Measurements from ENCODE around the gene QRICH2.
A peak's percentile ranks its signal among the peaks of the same experiment; 100 is the strongest.
"Not testable (repeated sequence)": the region's sequence is repeated elsewhere in the genome, so short reads cannot be mapped to it uniquely, and the experiment has no call there.

QRICH2 gene, protein sequence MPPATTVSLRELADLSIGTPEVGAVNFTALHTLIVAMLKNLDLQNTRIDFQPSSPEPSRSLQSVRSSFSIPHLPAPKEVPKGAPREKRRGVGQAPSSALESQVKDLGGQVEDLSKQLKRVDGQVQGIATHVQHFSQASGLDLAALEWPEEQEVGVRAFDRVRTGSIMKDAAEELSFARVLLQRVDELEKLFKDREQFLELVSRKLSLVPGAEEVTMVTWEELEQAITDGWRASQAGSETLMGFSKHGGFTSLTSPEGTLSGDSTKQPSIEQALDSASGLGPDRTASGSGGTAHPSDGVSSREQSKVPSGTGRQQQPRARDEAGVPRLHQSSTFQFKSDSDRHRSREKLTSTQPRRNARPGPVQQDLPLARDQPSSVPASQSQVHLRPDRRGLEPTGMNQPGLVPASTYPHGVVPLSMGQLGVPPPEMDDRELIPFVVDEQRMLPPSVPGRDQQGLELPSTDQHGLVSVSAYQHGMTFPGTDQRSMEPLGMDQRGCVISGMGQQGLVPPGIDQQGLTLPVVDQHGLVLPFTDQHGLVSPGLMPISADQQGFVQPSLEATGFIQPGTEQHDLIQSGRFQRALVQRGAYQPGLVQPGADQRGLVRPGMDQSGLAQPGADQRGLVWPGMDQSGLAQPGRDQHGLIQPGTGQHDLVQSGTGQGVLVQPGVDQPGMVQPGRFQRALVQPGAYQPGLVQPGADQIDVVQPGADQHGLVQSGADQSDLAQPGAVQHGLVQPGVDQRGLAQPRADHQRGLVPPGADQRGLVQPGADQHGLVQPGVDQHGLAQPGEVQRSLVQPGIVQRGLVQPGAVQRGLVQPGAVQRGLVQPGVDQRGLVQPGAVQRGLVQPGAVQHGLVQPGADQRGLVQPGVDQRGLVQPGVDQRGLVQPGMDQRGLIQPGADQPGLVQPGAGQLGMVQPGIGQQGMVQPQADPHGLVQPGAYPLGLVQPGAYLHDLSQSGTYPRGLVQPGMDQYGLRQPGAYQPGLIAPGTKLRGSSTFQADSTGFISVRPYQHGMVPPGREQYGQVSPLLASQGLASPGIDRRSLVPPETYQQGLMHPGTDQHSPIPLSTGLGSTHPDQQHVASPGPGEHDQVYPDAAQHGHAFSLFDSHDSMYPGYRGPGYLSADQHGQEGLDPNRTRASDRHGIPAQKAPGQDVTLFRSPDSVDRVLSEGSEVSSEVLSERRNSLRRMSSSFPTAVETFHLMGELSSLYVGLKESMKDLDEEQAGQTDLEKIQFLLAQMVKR (N-terminal part only)

DNA sequence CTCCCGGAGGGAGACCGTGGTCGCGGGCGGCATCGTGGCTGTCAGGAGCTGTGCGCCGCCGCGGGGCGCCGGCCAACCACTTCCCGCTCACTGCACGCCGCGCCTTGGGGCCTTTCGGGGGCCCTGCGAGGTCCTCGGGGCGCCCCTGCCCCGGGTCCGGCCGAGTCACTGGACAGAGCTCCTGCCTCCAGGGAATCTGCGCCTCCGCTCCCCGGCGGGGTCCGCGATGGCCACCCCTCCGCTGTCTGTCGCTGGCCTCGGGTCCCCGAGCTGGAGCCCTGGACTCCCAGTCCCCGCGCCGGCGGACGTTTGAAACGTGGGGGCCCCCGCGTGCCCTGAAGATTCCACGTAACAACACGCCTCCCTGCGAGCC lies at the start of gene QRICH2:
QRICH2 (minus strand) TSS at position 311 of the 373 bp plus-strand sequence; CDS start at position 33, 278 bp downstream.
- no peak for DNase-seq

DNA sequence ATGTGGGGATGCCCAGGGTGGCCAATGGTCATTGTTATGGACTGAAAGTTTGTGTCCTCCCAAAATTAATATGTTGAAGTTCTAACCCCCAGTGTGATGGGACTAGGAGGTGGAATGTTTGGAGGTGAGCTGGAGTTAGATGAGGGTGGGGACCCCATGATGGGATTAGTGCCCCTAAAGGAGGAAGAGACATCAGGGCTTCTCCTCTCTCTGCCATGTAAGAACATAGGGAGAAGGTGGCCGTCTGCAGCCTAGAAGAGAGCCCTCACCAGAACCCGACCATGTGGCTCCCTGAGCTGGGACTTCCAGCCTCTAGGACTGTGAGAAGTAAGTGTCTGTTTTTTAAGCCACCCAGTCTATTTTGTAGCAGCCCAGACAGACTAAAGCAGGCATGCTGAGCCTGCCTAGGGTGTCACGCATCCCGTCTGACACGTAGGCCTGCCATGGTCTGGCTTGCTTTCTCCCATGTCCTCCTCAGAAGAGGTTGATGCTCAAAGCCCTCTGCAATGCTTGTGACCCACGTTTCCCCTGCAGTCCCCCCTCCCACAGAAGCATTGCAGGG lies 49.6 kb upstream of the QRICH2 start:
- DNase-seq, result no peak

DNA sequence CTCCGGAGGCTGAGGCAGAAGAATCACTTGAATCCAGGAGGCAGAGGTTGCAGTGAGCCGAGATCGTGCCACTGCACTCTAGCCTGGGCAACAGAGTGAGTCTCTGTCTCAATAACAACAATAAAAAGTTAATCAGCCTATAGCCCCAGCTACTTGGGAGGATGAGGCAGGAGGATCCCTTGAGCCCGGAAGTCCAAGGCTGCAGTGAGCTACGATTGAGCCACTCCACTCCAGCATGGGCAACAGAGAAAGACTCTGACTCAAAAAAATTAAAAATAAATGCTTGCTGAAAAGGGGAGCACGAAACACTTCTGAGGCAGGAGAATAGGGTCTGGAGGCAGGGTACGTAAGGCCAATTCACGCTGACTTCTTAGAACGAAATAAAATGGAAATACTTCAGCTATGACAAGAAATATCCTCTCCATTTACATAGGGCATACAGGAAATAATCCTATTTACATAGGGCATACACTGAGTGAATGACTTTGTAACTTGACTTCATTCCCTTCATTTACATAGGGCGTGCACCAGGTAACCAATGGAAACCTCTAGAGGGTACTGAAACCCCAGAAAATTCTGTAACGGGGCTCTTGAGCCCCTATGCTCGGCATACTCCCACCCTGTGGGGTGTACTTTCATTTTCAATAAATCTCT lies 48.9 kb upstream of the QRICH2 start:
- DNase-seq, result no peak

DNA sequence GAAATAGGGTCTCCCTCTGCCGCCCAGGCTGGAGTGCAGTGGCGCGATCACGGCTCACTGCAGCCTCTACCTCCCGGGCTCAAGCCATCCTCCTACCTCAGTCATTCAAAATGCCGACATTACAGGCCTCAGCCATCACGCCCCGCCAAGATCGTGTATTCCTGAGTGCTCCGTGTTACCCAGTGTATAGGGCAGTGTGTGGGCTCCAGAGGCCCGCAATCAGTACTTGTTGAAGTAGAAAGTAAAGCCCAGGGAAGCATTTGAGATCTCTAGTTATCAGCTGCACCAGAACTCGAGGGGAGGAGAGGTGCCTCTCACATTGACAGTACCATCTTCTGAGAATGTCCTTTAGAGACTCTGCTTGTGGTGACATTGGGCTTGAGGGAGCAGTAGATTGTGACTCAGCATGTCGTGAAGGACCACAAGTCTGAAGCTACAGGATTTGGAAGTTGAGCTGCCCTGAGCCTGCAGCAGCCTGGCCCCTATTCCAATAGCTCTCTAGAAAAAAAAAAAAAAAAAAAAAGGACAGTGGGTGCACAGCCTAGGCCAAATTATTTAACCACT lies 46.8 kb upstream of the QRICH2 start:
- no peak for DNase-seq

DNA sequence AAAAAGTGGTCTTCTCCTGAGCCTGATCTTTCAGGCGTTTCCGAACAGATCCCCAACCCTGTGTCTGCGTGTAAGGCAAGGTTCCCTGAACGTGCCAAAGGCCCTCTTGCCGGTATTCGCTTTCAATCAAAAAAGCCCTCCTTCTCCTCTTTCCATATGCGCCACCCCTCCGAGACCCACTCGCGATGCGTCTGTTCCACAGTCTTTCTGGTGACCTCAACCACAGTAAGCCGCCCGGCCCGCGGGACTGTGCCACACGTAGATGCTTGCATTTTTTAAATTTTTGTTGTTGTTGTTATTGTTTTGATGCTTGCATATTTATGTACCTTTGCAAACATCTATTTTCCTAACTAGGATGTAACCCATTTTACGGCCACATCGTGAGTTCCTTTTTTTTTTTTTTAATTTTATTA lies 46.2 kb upstream of the QRICH2 start:
- DNase-seq, result no peak

DNA sequence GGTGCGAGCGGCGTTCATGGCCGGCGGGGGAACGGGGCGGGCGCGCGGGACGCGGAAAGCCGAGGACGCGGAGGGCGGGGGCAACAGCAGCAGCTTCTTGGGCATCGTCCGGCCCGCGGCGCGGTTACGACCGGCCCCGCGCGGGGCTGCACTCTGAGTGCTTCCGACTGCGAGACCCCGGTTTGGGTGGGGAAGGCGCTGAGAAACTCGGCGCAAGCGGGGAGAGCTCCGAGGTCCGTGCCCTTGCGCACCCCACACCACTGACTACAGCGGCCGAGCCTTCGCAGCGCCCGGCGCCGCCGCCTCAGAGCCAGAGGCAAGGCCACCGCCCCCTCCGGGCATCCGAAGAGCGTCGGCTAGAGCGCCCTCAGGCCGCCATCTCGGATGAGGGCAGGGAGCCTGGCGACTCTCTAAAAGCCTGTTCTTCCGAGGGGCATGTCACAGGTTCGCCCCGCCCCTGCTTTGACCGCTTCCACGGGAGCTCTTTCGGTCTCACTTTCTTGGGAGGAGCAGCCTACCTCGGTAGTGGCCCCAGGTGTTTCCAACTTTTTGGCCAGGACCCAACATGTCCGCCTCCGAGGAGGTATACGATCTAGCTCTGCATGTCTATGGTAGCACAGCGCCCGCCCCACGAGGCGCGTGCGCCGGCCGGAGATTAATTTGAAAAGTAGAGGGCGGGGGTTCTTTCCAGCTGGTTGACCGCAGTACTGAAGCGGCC lies 45.7 kb upstream of the QRICH2 start, which contains the start of gene PRPSAP1:
PRPSAP1 (minus strand) TSS at position 318 of the 718 bp plus-strand sequence; CDS start at position 105, 213 bp downstream.
- peak; percentile 92 for DNase-seq

DNA sequence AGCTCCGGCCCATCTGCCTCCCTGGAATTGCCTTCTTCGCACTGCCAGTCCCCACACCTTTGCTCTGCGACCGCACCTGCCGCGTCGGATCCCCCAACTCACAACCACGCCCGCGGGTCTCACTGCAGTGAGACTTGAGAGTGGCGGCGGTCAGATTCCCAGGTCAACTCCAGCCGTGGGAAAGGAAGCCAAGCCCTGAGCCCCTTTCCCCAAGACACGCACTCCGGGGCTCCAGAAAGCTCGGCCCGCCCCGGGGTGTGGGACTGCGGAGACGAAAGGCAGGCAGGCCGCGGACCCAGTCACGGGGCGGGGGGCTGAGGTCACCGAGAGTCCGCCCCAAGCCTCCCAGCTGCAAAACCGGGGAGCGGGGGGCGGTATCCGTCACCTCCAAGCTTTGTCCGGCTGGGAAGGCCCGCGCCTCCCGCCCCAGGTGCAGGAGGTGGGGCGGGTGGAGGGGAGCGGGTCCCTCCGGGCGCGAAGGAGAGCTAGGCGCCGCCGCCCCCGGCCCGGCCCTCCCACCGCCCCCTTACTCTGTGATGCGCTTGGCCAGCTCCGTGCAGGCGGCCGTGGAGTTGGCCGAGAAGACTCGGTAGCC lies 45.0 kb upstream of the QRICH2 start:
- no peak for DNase-seq

DNA sequence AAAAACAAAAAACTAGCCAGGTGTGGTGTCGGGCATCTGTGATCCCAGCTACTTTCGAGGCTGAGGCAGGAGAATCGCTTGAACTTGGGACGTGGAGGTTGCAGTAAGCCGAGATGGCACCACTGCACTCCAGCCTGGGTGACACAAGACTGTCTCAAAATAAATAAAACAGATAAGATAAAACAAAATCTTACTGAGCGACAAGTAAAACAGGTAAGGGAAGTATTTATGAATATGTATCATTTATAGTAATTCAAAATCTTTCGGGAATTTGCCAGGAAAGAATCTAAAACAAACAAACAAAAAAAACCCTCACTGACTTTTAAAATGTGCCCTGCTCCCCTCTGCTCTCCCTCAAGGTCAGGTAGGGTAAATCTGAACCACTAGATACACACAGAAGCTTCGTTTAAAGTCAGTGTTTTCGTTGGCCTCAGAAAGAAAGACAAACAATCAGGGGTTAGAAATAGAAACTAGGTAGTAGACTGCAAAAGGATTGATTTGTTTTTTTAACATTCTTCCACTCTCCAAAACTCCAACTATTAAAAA lies 43.5 kb upstream of the QRICH2 start:
- DNase-seq, result no peak

DNA sequence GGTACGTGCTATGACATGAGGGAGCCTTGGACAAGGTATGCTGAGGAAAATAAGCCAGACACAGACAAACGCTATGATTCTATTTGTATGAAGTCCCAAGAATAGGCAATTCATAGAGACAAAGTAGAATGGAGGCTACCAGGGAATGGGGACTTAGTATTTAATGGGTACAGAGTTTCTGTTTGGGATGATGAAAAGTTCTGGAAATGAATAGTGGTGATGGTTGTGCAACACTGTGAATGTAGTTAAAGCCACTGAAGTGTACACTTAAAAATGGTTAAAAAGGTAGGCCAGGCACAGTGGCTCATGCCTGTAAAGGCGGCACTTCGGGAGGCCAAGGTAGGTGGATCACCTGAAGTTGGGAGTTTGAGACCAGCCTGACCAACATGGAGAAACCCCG lies 42.4 kb upstream of the QRICH2 start:
- DNase-seq, result no peak

DNA sequence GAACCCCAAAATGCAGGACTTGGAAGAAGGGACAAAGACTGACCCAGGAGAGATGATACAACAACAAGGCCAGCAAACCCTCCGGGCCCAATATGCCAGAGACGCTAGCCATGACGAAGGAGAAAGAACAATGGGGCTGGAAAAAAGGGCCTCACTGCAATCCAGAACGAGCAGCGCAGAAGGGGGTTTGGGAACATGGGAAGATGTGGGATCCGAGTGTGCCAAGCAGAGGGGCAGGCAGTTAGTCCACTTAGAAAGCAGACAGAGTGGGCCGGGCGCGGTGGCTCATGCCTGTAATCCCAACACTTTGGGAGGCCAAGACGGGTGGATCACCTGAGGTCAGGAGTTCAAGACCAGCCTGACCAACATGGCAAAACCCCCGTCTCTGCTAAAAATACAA lies 38.9 kb upstream of the QRICH2 start:
- not testable (repeated sequence) for DNase-seq

DNA sequence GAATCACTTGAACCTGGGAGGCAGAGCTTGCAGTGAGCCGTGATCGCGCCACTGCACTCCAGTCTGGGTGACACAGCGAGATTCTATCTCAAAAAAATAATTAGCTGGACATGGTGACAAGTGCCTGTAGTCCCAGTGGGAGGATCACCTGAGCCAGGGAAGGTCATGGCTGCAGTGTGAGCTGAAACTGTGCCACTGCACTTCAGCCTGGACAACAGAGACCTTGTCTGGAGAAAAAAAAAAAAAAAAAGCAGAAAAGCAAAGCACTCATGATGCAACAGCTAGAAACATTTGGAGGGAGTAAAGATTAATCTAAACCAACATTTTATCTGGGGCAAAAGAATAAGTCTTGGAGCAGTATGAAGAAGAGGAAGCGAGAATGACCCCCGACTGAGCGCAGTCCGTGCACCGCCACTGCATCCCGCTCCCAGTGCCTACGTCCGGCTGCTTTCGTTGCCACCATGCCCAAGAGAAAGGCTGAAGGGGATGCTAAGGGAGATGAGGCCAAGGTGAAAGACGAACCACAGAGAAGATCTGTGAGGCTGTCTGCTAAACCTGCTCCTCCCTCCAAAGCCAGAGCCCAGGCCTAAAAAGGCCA lies 37.4 kb upstream of the QRICH2 start:
- DNase-seq, result no peak

DNA sequence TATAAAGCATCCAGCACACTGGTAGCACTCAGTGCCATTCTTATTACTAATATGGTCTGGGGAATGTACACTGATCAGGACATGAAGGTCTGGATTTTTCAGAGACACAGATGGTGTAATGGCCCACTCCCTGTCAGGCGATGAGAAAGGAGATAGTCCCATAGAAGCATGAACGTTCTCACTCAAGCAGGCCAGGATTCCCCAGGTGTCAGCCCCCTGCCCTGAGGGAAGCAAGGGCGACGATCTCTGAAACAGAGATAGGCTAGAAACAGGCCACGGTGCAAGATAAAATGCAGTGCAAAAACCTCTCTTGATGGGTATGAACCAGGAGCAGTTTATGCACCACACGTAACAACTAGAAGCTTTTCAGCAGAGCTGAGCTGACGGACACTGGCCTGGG lies 35.0 kb upstream of the QRICH2 start:
- DNase-seq, result no peak

DNA sequence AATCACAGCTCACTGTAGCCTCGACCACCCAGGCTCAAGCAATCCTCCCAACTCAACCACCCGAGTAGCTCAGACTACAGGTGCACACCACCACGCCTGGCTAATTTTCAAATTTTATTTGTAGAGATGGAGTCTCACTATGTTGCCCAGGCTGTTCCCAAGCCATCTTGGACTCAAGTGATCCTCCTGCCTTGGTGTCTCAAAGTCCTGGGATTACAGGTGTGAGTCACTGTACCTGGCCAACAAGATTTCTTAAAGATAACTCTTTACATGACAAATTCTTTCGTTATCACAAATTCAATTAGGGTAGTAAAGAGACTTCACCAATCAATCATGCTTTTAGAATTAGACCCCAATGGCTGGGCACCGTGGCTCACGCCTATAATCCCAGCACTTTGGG lies 33.2 kb upstream of the QRICH2 start:
- DNase-seq, result no peak

DNA sequence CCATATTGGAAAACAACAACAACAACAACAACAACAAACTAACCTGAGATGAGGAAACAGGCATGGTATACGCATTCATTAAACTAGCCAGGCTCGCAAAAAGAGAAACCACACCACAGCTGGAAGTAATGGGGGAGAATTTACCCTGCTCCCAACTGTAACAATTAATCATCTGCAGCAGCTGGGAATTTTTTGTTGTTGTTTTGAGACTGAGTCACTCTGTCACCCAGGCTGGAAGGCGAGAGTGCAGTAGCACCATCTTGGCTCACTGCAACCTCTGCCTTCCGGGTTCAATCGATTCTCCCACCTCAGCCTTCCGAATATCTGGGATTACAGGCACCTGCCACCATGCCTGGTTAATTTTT lies 29.3 kb upstream of the QRICH2 start:
- no peak for DNase-seq

DNA sequence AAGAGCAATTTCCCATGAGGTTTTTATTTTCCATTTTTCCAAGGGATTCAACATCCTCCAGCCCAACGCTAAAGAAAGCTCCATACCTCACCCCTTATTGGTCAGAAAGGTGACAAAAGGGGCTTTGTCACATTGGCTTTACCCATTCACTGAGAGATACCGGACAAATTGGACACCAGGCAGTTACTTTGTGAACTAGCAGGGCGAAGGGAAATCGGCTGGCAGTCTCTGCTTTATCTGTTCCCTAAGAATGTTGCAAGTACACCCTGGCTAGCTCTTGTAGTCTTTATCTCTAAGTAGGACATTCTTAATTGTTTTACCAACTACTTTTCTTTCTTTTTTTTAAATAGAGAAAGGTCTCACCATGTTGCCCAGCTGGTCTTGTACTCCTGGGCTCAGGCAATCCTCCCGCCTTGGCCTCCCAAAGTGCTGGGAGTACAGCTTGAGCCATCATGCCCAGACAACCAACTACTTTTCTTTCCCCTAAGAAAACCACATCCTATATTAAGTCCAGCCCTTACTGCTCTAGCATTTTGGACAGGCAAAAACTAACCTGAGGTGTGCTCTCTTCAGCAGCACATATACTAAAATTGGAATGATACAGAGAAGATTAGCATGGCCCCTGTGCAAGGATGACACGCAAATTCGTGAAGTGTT lies 28.8 kb upstream of the QRICH2 start:
- DNase-seq, result no peak

DNA sequence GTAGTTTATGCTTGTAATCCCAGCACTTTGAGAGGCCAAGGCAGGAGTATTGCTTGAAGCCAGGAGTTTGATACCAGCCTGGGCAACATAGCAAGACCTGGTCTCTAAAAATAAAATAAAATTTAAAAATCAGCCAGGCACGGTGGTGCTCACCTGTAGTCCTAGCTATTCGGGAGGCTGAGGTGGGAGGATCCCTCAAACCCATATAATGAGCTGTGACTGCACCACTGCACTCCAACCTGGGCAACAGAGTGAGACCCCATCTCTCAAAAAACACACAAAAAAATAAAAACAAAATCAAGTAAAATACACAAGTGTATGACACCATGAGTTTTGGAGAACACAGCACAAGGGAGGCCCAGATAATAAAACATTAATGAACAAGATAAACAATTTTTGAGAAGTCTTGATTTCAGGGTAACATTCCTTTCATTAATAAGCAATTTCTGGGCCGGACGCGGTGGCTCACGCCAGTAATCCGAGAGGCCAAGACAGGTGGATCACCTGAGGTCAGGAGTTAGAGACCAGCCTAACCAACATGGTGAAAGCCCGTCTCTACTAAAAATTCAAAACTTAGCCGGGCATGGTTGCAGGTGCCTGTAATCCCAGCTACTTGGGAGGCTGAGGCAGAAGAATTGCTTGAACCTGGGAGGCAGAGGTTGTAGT lies 27.8 kb upstream of the QRICH2 start:
- no peak for DNase-seq

DNA sequence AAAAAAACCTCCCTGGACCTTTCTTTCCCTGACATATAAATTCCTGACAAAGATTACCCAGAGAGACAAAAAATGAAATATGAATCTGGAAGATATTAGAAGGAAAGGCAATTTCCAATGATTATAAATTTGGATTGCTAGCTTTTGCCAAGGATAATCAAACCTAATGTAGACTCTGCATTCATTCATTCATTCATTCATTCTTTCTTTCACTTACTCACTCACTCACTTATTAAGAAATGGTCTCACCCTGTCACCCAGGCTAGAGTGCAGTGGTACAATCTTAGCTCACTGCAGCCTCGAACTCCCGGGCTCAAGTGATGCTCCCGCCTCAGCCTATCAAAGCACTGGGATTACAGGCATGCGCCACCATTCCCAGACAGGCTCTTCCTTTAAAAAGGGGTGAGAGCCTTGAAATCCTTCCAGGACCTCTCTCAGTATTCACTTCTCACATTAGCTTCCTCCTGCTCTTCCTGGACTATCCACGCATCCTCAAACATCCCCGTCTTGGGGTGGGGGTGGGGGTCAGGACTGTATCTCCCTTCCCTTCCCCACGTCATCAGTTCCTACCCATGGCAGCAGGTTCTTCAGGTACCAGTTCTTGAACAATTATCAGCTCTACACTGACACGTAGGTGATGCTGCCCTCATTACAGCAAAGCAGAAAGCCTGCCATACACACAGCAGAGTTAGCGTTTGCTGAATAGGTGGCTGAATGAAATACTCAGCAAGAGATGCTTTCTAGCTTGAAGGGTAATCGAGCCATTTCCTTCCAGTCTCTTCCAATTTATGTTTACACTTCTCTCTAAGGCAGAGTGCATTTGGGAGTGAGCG lies 25.8 kb upstream of the QRICH2 start:
- no peak for DNase-seq

DNA sequence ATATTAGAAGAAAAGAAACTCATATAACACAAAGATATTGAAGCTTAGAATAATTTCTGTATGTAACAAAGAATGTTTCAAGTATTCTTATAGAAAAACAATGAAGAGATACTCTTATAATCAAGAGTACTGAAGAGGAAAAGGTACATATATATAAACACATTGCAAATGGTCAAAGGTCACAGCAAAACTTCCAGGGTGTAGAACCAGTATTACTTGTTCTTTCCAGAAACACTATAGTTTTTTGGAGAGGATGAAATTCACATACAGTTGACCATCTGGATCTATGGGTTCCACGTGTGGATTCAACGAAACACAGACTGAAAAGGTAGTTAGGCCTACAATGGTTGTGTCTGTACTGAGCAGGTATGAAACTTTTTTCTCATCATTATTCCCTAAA lies 23.0 kb upstream of the QRICH2 start:
- no peak for DNase-seq
